Pancreas (tissue), 10 donors: Measurements from ENCODE around the gene RAPGEF5. TPM values are rescaled to one million over a fixed set of nuclear protein-coding genes. Genes with fewer than 3 reads are reported as not detected.

Experiments used
- ATAC-seq, 4 donors: fragments of 200-7000 bp; cut with Tn5 transposase; one replicate each; pipeline versions ENCODE4 v1.8.0 to v1.9.1; 2020; ENCODE audit warnings: mild to moderate bottlenecking in 4 of 4, moderate library complexity in 4 of 4
- DNase-seq, 6 donors: peaks; one replicate each; pipeline ENCODE4 v3.0.0-alpha.2; 2020
- FAIRE-seq: peaks from 2 replicates; lab custom pipeline; 2012; peaks lifted over from hg19 to GRCh38; lab: Jason Lieb, UNC
- H3K27ac ChIP-seq, 4 donors: fragments of 200-600 bp; sonication (generic); 1 replicate in 3 of 4; 2 replicates in 1 of 4; pipeline versions ENCODE4 v1.5.0 to v1.8.0; 2020
- H3K27me3 ChIP-seq, 4 donors: fragments of 200-600 bp; one replicate each; pipeline ENCODE4 v1.8.0; 2021
- H3K36me3 ChIP-seq, 3 donors: fragments of 200-600 bp; sonication (generic) in 1 of 3; one replicate each; pipeline versions ENCODE4 v1.5.0 to v1.8.0; 2020 to 2021
- H3K4me1 ChIP-seq, 3 donors: fragments of 200-600 bp; one replicate each; pipeline ENCODE4 v1.8.0; 2021
- H3K4me3 ChIP-seq, 4 donors: fragments of 200-600 bp; sonication (generic) in 2 of 4; one replicate each; pipeline versions ENCODE4 v1.5.0 to v1.8.0; 2020 to 2021
- H3K9me3 ChIP-seq, 4 donors: fragments of 200-600 bp; one replicate each; pipeline ENCODE4 v1.8.0; 2021
- CTCF ChIP-seq, 4 donors: fragments of 200-600 bp; sonication (generic) in 3 of 4; IDR thresholded peaks; one replicate each; pipeline versions ENCODE4 v1.5.0 to v1.8.0; 2021; ENCODE audit warnings: antibody characterized with exemption in 4 of 4
- WGBS, 2 donors: extraction: QIAGEN DNeasy Blood & Tissue Kit; methylation state at CpG; one replicate each; pipeline ENCODE4 v1.1.7; 2013; 5-methylcytosine and 5-hydroxymethylcytosine counted together
- intact Hi-C, 3 donors: fragments of 100-400 bp; cut with DNase I; formaldehyde crosslinking; loops; one replicate each; pipeline versions ENCODE4 v1.11.1 to v1.14.2; 2022
- polyA plus RNA-seq, 2 donors: library from polyadenylated mRNA; stranded (reverse); fragments of 200-250 nt; gene quantifications; one replicate each; pipeline ENCODE4 v1.2.3, GENCODE V29; 2013
- total RNA-seq, 6 donors: library from RNA; stranded (reverse); fragmentation: NEBNext Ultra II Directional in 4 of 6; extraction: Animal tissue kit (Norgen Biotek cat#: 25700) in 4 of 6; gene quantifications; one replicate each; pipeline versions ENCODE4 v1.2.1 to v1.2.4, GENCODE V29; 2021 to 2023
- donor health status: healthy with polysubstance abuse.
- donor health status: DM: no; HTN: no; CAD: no; lungs with moderate emphysema.
- donor health status: DM: no; HTN: no; CAD: no.
- donor health status: control.
- donor health status: control.
- donor health status: Bipolar disorder and iron deficiency.
- donor health status: DM: yes; HTN: yes; CAD: no.
- donor health status: DM: no; HTN: no; CAD: no.
- donor health status: DM: no; HTN: no; CAD: no.
- donor health status: DM: yes; HTN: yes; CAD: no.

The RAPGEF5 gene
- total and polyA plus RNA-seq, 8 donors, result 7.5 to 38.9 (median 29.1) TPM

- TF ChIP-seq CTCF (IDR thresholded peaks at IDR 0.05), result no peak
- H3K9me3 ChIP-seq, result no peaks in the 10 kb centered on the region
- intact Hi-C loops, result no loop called here
- H3K4me1 ChIP-seq, result peaks cover 8 to 20% (median 16%) of the 10 kb centered on the region in 3 donors
- WGBS, 2 donors, result 96 to 98% methylated on average over 3 of the region's 3 CpGs
- FAIRE-seq (no peak), ATAC-seq (no peak), DNase-seq (no peak)
- no peak overlapping the region for H3K4me3 ChIP-seq
- no peaks in the 10 kb centered on the region for H3K27me3 ChIP-seq
- H3K36me3 ChIP-seq, result no peaks in the 10 kb centered on the region
- no peak overlapping the region for H3K27ac ChIP-seq
Observed at GRCh38 chr7:22231806-22232205, 125.1 kb downstream of the RAPGEF5 start.

- Histone ChIP-seq H3K9me3 (no peaks in the 10 kb centered on the region), H3K4me3 (no peak overlapping the region), H3K27me3 (no peaks in the 10 kb centered on the region), H3K27ac (no peak overlapping the region), H3K36me3 (no peaks in the 10 kb centered on the region), H3K4me1 (peaks cover 8 to 20% (median 16%) of the 10 kb centered on the region in 3 donors)
- 57 to 83% methylated on average over 1 of the region's 1 CpG for WGBS, 2 donors
- DNase-seq (no peak), FAIRE-seq (no peak), ATAC-seq (no peak)
- intact Hi-C loops, result no loop called here
- no peak for TF ChIP-seq CTCF (IDR thresholded peaks at IDR 0.05)
Observed at GRCh38 chr7:22231141-22231540, 125.8 kb downstream of the RAPGEF5 start.

GRCh38 chr7:22230238-22230637 lies 126.7 kb downstream of the RAPGEF5 start:
- Histone ChIP-seq H3K4me3 (no peak overlapping the region), H3K27ac (no peak overlapping the region), H3K36me3 (no peaks in the 10 kb centered on the region), H3K4me1 (peaks cover 8 to 18% (median 16%) of the 10 kb centered on the region in 3 donors), H3K27me3 (no peaks in the 10 kb centered on the region), H3K9me3 (no peaks in the 10 kb centered on the region)
- ATAC-seq, result no peak
- DNase-seq, result no peak
- intact Hi-C loops, result no loop called here
- WGBS, 2 donors, result 89 to 90% methylated on average over 2 of the region's 2 CpGs
- no peak for TF ChIP-seq CTCF (IDR thresholded peaks at IDR 0.05)
- FAIRE-seq, result no peak

- 91 to 97% methylated on average over 2 of the region's 2 CpGs for WGBS, 2 donors
- no peak for ATAC-seq
- FAIRE-seq, result no peak
- H3K4me1 ChIP-seq, result peaks cover 0 to 8% (median 7%) of the 10 kb centered on the region in 3 donors
- no peaks in the 10 kb centered on the region for H3K27me3 ChIP-seq
- no peaks in the 10 kb centered on the region for H3K9me3 ChIP-seq
- no peak overlapping the region for H3K27ac ChIP-seq
- DNase-seq, result no peak
- H3K36me3 ChIP-seq, result no peaks in the 10 kb centered on the region
- no peak overlapping the region for H3K4me3 ChIP-seq
- TF ChIP-seq CTCF (IDR thresholded peaks at IDR 0.05), result no peak
- intact Hi-C loops, result no loop called here
Observed at GRCh38 chr7:22229148-22229547, 127.8 kb downstream of the RAPGEF5 start.

- Histone ChIP-seq H3K4me1 (peaks cover 0 to 12% (median 3%) of the 10 kb centered on the region in 3 donors), H3K4me3 (no peak overlapping the region), H3K27ac (no peak overlapping the region), H3K9me3 (no peaks in the 10 kb centered on the region), H3K36me3 (no peaks in the 10 kb centered on the region), H3K27me3 (no peaks in the 10 kb centered on the region)
- DNase-seq (no peak), ATAC-seq (peak in 1 of 4 donors; percentile 8), FAIRE-seq (no peak)
- no peak for TF ChIP-seq CTCF (IDR thresholded peaks at IDR 0.05)
- WGBS, 2 donors, result 16 to 36% methylated on average over 1 of the region's 1 CpG
- intact Hi-C loops, result no loop called here
Observed at GRCh38 chr7:22223807-22224206, 133.1 kb downstream of the RAPGEF5 start.
